Measurements from ENCODE around the gene UVRAG.

- no peak for TF ChIP-seq EZH2 (IDR thresholded peaks at IDR 0.05)
- no peak for TF ChIP-seq CTCF (IDR thresholded peaks at IDR 0.05)
- no peak for TF ChIP-seq EZH2phosphoT487 (IDR thresholded peaks at IDR 0.05)
Observed at GRCh38 chr11:76030968-76031590, 216.1 kb downstream of the UVRAG start.

Measured in neural progenitor cell (in vitro differentiated cells).